Fibroblast of mammary gland (primary cell): ENCODE measurements around the gene FBXO41.

ENCODE experiments used
- DNase-seq: peaks from one replicate; pipeline ENCODE4 v3.0.0-alpha.2; 2010; ENCODE audit warnings: low read depth
- H3K4me3 ChIP-seq: 2 replicates; pipeline ENCODE4 v1.5.1; 2011; ENCODE audit warnings: low read depth, mild to moderate bottlenecking, low read length, moderate library complexity; ENCODE audit not compliant: control insufficient read depth
- CTCF ChIP-seq: conservative IDR thresholded peaks from 2 replicates; pipeline ENCODE4 v1.5.1; 2011; ENCODE audit warnings: low read depth, low read length, inconsistent platforms; ENCODE audit not compliant: control insufficient read depth, insufficient read depth

Gene FBXO41

GRCh38 chr2:73205611-73206010 lies 78.7 kb downstream of the FBXO41 start:
- no peak overlapping the region for H3K4me3 ChIP-seq
- no peak for DNase-seq
- TF ChIP-seq CTCF, result no peak
